Body of pancreas (tissue), 4 donors: ENCODE results near the gene CSRP3. TPM values are rescaled to one million over a fixed set of nuclear protein-coding genes. Genes with fewer than 3 reads are reported as not detected.

Experiments used
- ATAC-seq: fragments of 150-250 bp; one replicate; pipeline ENCODE4 v1.9.1; 2016
- DNase-seq, 4 donors: peaks; one replicate each; pipeline ENCODE4 v3.0.0-alpha.2; 2019
- H3K27ac ChIP-seq, 4 donors: fragments of 200-600 bp; sonication (generic); 1 replicate in 3 of 4; 2 replicates in 1 of 4; pipeline versions ENCODE4 v1.5.1 to v1.6.1; 2016 to 2019; ENCODE audit warnings: mild to moderate bottlenecking in 1 of 4, mixed read lengths in 1 of 4, moderate library complexity in 1 of 4
- H3K27me3 ChIP-seq, 2 donors: fragments of 200-600 bp; sonication (generic); one replicate each; pipeline ENCODE4 v1.6.0; 2016; ENCODE audit warnings: mild to moderate bottlenecking in 1 of 2
- H3K36me3 ChIP-seq, 2 donors: fragments of 200-600 bp; sonication (generic); replicated peaks in 1 of 2; 2 replicates each; pipeline ENCODE4 v1.5.1; 2016; ENCODE audit warnings: low read depth in 2 of 2; ENCODE audit not compliant: insufficient read depth in 1 of 2
- H3K4me1 ChIP-seq: fragments of 200-600 bp; sonication (generic); one replicate; pipeline ENCODE4 v1.6.0; 2016
- H3K4me3 ChIP-seq, 2 donors: fragments of 200-600 bp; sonication (generic); 1 replicate in 1 of 2; 2 replicates in 1 of 2; pipeline ENCODE4 v1.5.1; 2016 to 2019
- H3K9me3 ChIP-seq, 3 donors: fragments of 200-600 bp; sonication (generic); 1 replicate in 2 of 3; 2 replicates in 1 of 3; pipeline ENCODE4 v1.5.1; 2016
- CTCF ChIP-seq, 7 experiments: fragments of 450-650 bp in 4 of 7; fragments of 200-600 bp in 3 of 7; sonication (generic) in 3 of 7; IDR thresholded peaks; one replicate each; pipeline ENCODE4 v1.5.1; 2016 to 2019; ENCODE audit warnings: antibody characterized with exemption in 7 of 7
- POLR2A ChIP-seq, 3 donors: fragments of 450-650 bp; IDR thresholded peaks; one replicate each; pipeline ENCODE4 v1.6.1; 2016; ENCODE audit warnings: antibody characterized with exemption in 3 of 3, mild to moderate bottlenecking in 2 of 3
- WGBS, 2 donors: methylation state at CpG; one replicate each; pipeline ENCODE4 v1.1.5; 2017; 5-methylcytosine and 5-hydroxymethylcytosine counted together
- intact Hi-C: fragments of 100-400 bp; cut with DNase I; formaldehyde crosslinking; loops from one replicate; pipeline ENCODE4 v1.15.1; 2023
- total RNA-seq, 2 donors: library from RNA; depleted of rRNA; stranded (reverse); fragments of >200 nt; gene quantifications; one replicate each; pipeline ENCODE4 v1.1.0, GENCODE V29; 2016

CSRP3 gene
- total RNA-seq, 2 donors from 2014 or later: not detected

DNA sequence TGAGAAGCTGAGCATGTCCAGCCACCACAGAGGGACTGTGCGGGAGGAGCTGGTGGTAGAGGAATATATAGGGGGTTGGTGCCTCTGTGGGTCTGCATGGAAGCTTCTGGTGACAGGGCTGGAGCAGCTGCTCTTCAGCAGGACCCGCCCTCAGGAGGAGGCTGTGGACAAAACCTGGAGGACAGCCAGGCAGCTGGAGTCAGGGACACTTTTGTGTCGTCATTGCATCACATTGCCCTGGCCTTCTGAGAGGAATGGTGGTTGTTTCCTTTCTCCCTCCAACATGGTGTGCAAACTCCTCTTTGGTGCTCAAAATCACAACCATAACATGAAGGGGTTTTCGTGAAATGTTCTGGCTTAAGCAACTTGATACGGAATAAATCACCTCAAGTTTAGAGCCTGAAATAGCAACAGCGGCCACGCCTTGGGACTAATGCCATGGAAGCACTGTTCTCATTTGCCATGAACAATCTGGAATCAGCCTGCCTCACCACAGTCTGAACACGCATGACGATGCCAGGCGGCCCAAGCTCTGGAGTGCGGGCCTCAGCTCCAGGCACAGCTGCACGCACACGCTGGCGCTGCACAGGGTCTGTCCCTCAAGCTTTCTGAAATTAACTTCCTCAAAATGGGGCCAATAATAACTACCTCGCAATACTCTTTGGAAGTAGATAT lies 17.1 kb upstream of the CSRP3 start:
- ATAC-seq (no peak), DNase-seq (no peak)
- 89 to 93% methylated on average over 15 of the region's 15 CpGs for WGBS, 2 donors
- Histone ChIP-seq H3K36me3 (no peaks in the 10 kb centered on the region), H3K4me3 (no peak overlapping the region), H3K27me3 (no peaks in the 10 kb centered on the region), H3K9me3 (no peaks in the 10 kb centered on the region), H3K4me1 (no peaks in the 10 kb centered on the region), H3K27ac (no peak overlapping the region)
- TF ChIP-seq POLR2A (IDR thresholded peaks at IDR 0.05): no peak
- TF ChIP-seq CTCF (IDR thresholded peaks at IDR 0.05): no peak
- intact Hi-C loops: no loop called here

DNA sequence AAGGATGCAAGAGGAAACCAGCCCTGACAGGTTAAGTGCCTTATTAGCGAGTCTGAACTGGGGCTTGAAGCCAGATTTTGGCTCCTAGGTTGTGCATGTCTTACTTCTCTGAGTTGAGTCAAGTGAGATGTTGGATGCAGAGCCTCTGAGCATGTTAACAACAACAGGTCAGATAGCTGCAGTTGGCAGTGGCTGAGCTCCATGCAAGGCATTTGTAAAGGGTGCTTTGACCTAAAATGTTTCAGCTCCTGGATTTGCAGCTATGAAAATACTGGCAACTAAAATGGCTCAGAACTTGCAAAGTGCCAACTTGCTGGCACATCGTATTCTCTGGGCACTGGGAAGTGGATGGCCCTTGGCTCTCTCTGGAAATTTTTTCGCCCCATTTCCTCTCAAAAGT lies 16.4 kb upstream of the CSRP3 start:
- Histone ChIP-seq H3K9me3 (no peaks in the 10 kb centered on the region), H3K36me3 (no peaks in the 10 kb centered on the region), H3K27me3 (no peaks in the 10 kb centered on the region), H3K27ac (no peak overlapping the region), H3K4me1 (no peaks in the 10 kb centered on the region), H3K4me3 (no peak overlapping the region)
- intact Hi-C loops: no loop called here
- no peak for DNase-seq
- 87 to 92% methylated on average over 3 of the region's 3 CpGs for WGBS, 2 donors
- TF ChIP-seq CTCF (IDR thresholded peaks at IDR 0.05) (no peak), POLR2A (IDR thresholded peaks at IDR 0.05) (no peak)
- ATAC-seq: no peak

GRCh38 chr11:19216709-19217374 lies 15.1 kb upstream of the CSRP3 start:
- DNase-seq (no peak), ATAC-seq (no peak)
- 38 to 39% methylated on average over 3 of the region's 3 CpGs for WGBS, 2 donors
- Histone ChIP-seq H3K36me3 (no peaks in the 10 kb centered on the region), H3K4me1 (no peaks in the 10 kb centered on the region), H3K4me3 (no peak overlapping the region), H3K27me3 (no peaks in the 10 kb centered on the region), H3K9me3 (no peaks in the 10 kb centered on the region), H3K27ac (no peak overlapping the region)
- intact Hi-C loops: no loop called here
- TF ChIP-seq POLR2A (IDR thresholded peaks at IDR 0.05) (no peak), CTCF (IDR thresholded peaks at IDR 0.05) (no peak)

- no peak for TF ChIP-seq POLR2A (IDR thresholded peaks at IDR 0.05)
- no peak for TF ChIP-seq CTCF (IDR thresholded peaks at IDR 0.05)
- intact Hi-C loops: no loop called here
- Histone ChIP-seq H3K9me3 (no peaks in the 10 kb centered on the region), H3K36me3 (no peaks in the 10 kb centered on the region), H3K4me1 (no peaks in the 10 kb centered on the region), H3K27ac (no peak overlapping the region), H3K4me3 (no peak overlapping the region), H3K27me3 (no peaks in the 10 kb centered on the region)
- DNase-seq (no peak), ATAC-seq (no peak)
- 79 to 83% methylated on average over 4 of the region's 4 CpGs for WGBS, 2 donors
Observed at GRCh38 chr11:19216021-19216420, 14.2 kb upstream of the CSRP3 start.
